ENCODE measurements around the gene CARD14. TPM values are rescaled to one million over a fixed set of nuclear protein-coding genes. Genes with fewer than 3 reads are reported as not detected.
A peak's percentile ranks its signal among the peaks of the same experiment; 100 is the strongest.

The CARD14 gene
- total and polyA plus RNA-seq, 2 of the 13 experiments (the other 11 are each of a cell fraction or from before 2014, with no cell fraction given) = 0.11 TPM; not detected in 1

DNA sequence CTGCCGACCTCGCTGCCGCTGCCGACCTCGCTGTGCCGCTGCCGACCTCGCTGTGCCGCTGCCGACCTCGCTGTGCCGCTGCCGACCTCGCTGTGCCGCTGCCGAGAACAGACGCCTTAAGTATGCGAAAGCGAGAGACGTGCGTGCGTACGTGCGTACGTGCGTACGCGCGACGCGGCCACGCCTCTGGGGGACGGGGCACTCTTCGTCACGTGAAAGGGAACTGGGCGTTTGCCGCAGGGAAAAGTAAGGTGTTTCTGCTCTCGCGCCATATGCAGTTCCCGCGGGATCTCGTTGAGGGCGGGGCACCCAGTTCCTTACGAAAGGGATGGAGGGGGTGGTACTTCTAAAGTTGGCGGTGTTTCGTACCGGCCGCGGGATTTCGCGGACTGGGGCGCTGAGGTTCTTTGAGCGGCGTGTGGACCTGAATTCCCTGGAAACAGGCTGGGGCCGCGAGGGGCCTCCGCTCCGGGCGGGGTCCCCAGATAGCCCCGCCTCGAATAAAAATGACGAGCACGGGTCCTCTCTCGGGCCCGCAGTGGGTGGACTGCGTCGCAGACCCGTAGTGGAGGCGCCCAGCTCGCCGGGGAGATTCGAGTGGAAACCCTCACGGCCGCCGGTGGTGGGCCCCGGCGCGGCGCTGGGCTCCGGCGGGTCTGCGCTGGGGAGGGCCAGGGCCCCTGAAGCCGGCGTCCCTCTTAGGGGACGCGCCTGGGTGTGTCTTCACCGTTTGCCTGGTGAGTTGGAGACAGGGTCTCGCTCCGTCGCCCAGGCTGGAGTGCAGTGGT, 22.6 kb upstream of the CARD14 start, which contains the start of gene EIF4A3 (continued):
- peak; percentile 85; the same call in 1 of the 2 replicates for TF ChIP-seq ZNF747 (CRISPR knock-in tag; IDR thresholded peaks at IDR 0.05; ENCODE audit: borderline replicate concordance)
- TF ChIP-seq, protein P1, sequence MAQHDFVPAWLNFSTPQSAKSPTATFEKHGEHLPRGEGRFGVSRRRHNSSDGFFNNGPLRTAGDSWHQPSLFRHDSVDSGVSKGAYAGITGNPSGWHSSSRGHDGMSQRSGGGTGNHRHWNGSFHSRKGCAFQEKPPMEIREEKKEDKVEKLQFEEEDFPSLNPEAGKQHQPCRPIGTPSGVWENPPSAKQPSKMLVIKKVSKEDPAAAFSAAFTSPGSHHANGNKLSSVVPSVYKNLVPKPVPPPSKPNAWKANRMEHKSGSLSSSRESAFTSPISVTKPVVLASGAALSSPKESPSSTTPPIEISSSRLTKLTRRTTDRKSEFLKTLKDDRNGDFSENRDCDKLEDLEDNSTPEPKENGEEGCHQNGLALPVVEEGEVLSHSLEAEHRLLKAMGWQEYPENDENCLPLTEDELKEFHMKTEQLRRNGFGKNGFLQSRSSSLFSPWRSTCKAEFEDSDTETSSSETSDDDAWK (CRISPR knock-in tag; IDR thresholded peaks at IDR 0.05) = no peak
- peak; percentile 65 to 96 for TF ChIP-seq POLR2A (IDR thresholded peaks at IDR 0.05; ENCODE audit: insufficient read depth in 1 of 2, low read depth in 2 of 2, low read length in 2 of 2)
- peak; percentile 84 for TF ChIP-seq ZNF781 (CRISPR knock-in tag; IDR thresholded peaks at IDR 0.05; ENCODE audit: borderline replicate concordance, not compliant biosample characterization)
- TF ChIP-seq ETV6 (CRISPR knock-in tag; conservative IDR thresholded peaks at IDR 0.05) = peak; percentile 8; the same call in 1 of the 2 replicates
- peak; percentile 63 for TF ChIP-seq ISL2 (CRISPR knock-in tag; IDR thresholded peaks at IDR 0.05)
- TF ChIP-seq RFXANK (CRISPR knock-in tag; IDR thresholded peaks at IDR 0.05) = no peak
- no peak for TF ChIP-seq SP2 (CRISPR knock-in tag; IDR thresholded peaks at IDR 0.05)
- peak; percentile 97 for TF ChIP-seq TARDBP (CRISPR knock-in tag; IDR thresholded peaks at IDR 0.05)
- TF ChIP-seq PCBP1 (IDR thresholded peaks at IDR 0.05; ENCODE audit: borderline replicate concordance, low read depth, low read length) = 0 out of 2 replicates have a peak, but pooled peaks have one; percentile 67
- TF ChIP-seq ZNF124 (CRISPR knock-in tag; IDR thresholded peaks at IDR 0.05) = no peak
- TF ChIP-seq, protein P2, sequence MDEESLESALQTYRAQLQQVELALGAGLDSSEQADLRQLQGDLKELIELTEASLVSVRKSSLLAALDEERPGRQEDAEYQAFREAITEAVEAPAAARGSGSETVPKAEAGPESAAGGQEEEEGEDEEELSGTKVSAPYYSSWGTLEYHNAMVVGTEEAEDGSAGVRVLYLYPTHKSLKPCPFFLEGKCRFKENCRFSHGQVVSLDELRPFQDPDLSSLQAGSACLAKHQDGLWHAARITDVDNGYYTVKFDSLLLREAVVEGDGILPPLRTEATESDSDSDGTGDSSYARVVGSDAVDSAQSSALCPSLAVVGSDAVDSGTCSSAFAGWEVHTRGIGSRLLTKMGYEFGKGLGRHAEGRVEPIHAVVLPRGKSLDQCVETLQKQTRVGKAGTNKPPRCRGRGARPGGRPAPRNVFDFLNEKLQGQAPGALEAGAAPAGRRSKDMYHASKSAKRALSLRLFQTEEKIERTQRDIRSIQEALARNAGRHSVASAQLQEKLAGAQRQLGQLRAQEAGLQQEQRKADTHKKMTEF (CRISPR knock-in tag; IDR thresholded peaks at IDR 0.05) = peak; percentile 93
- TF ChIP-seq, protein P3, sequence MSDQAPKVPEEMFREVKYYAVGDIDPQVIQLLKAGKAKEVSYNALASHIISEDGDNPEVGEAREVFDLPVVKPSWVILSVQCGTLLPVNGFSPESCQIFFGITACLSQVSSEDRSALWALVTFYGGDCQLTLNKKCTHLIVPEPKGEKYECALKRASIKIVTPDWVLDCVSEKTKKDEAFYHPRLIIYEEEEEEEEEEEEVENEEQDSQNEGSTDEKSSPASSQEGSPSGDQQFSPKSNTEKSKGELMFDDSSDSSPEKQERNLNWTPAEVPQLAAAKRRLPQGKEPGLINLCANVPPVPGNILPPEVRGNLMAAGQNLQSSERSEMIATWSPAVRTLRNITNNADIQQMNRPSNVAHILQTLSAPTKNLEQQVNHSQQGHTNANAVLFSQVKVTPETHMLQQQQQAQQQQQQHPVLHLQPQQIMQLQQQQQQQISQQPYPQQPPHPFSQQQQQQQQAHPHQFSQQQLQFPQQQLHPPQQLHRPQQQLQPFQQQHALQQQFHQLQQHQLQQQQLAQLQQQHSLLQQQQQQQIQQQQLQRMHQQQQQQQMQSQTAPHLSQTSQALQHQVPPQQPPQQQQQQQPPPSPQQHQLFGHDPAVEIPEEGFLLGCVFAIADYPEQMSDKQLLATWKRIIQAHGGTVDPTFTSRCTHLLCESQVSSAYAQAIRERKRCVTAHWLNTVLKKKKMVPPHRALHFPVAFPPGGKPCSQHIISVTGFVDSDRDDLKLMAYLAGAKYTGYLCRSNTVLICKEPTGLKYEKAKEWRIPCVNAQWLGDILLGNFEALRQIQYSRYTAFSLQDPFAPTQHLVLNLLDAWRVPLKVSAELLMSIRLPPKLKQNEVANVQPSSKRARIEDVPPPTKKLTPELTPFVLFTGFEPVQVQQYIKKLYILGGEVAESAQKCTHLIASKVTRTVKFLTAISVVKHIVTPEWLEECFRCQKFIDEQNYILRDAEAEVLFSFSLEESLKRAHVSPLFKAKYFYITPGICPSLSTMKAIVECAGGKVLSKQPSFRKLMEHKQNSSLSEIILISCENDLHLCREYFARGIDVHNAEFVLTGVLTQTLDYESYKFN (CRISPR knock-in tag; conservative IDR thresholded peaks at IDR 0.05) = peak; percentile 55
- TF ChIP-seq CEBPB (IDR thresholded peaks at IDR 0.05; ENCODE audit: borderline replicate concordance, low read depth, low read length) = peak; percentile 56; the same call in 1 of the 2 replicates
- TF ChIP-seq HOXD1 (CRISPR knock-in tag; IDR thresholded peaks at IDR 0.05) = peak; percentile 18; the same call in 1 of the 2 replicates
- peak; percentile 85 for TF ChIP-seq ZNF446 (CRISPR knock-in tag; IDR thresholded peaks at IDR 0.05)
- TF ChIP-seq KDM4B (CRISPR knock-in tag; IDR thresholded peaks at IDR 0.05) = peak; percentile 55; the same call in 1 of the 2 replicates
- 0 out of 2 replicates have a peak, but pooled peaks have one; percentile 65 for TF ChIP-seq BRCA1 (CRISPR knock-in tag; IDR thresholded peaks at IDR 0.05)
- peak; percentile 87 for TF ChIP-seq ZFX (CRISPR knock-in tag; IDR thresholded peaks at IDR 0.05; ENCODE audit: low read depth)
- TF ChIP-seq, protein P4, sequence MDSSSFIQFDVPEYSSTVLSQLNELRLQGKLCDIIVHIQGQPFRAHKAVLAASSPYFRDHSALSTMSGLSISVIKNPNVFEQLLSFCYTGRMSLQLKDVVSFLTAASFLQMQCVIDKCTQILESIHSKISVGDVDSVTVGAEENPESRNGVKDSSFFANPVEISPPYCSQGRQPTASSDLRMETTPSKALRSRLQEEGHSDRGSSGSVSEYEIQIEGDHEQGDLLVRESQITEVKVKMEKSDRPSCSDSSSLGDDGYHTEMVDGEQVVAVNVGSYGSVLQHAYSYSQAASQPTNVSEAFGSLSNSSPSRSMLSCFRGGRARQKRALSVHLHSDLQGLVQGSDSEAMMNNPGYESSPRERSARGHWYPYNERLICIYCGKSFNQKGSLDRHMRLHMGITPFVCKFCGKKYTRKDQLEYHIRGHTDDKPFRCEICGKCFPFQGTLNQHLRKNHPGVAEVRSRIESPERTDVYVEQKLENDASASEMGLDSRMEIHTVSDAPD (CRISPR knock-in tag; IDR thresholded peaks at IDR 0.05) = 0 out of 2 replicates have a peak, but pooled peaks have one; percentile 67
- TF ChIP-seq FOXA1 (IDR thresholded peaks at IDR 0.05) = no peak
- TF ChIP-seq FOXA1 (CRISPR knock-in tag; IDR thresholded peaks at IDR 0.05) = peak; percentile 38; the same call in 1 of the 2 replicates
